HepG2 (cell line): Measurements from ENCODE around the gene PSMB4.

ENCODE experiments used
- BHLHE40 ChIP-seq: IDR thresholded peaks from 2 replicates; pipeline ENCODE4 v1.6.1; 2011; ENCODE audit warnings: low read length, improper control_type of control experiment
- CHD4 ChIP-seq: fragments of 200-600 bp; sonication (generic); IDR thresholded peaks from 2 replicates; pipeline ENCODE4 v1.7.0; 2017; ENCODE audit warnings: mild to moderate bottlenecking, low read length, borderline replicate concordance
- EZH2 ChIP-seq: conservative IDR thresholded peaks from 2 replicates; pipeline ENCODE4 v1.6.1; 2012; ENCODE audit warnings: mild to moderate bottlenecking, low read depth, low read length, moderate library complexity
- HOXA3 ChIP-seq: sonication (generic); formaldehyde crosslinking; IDR thresholded peaks from 2 replicates; pipeline ENCODE4 v1.5.0; 2020; ENCODE audit warnings: missing genetic modification reagents
- MED8 ChIP-seq: sonication (generic); formaldehyde crosslinking; IDR thresholded peaks from 2 replicates; pipeline ENCODE4 v1.8.1; 2023; ENCODE audit warnings: mild to moderate bottlenecking, missing genetic modification reagents; ENCODE audit not compliant: insufficient replicate concordance
- RBM39 ChIP-seq: fragments of 200-400 bp; formaldehyde crosslinking; IDR thresholded peaks from one replicate; pipeline ENCODE4 v1.6.1; 2018; ENCODE audit warnings: antibody characterized with exemption, mild to moderate bottlenecking, low read depth, low read length; ENCODE audit not compliant: poor library complexity, severe bottlenecking
- ZFP36L2 ChIP-seq: sonication (generic); formaldehyde crosslinking; IDR thresholded peaks from 2 replicates; pipeline ENCODE4 v1.4.0; 2020; ENCODE audit warnings: missing genetic modification reagents
- TF ChIP-seq, protein P1 (sequence below): sonication (generic); formaldehyde crosslinking; IDR thresholded peaks from 2 replicates; pipeline ENCODE4 v1.5.0; 2020; ENCODE audit warnings: mild to moderate bottlenecking, missing genetic modification reagents, moderate library complexity
- TF ChIP-seq, protein P2 (sequence below): sonication (generic); formaldehyde crosslinking; IDR thresholded peaks from 2 replicates; pipeline ENCODE4 v1.4.0; 2020; ENCODE audit warnings: missing genetic modification reagents; ENCODE audit errors: not compliant biosample characterization

DNA sequence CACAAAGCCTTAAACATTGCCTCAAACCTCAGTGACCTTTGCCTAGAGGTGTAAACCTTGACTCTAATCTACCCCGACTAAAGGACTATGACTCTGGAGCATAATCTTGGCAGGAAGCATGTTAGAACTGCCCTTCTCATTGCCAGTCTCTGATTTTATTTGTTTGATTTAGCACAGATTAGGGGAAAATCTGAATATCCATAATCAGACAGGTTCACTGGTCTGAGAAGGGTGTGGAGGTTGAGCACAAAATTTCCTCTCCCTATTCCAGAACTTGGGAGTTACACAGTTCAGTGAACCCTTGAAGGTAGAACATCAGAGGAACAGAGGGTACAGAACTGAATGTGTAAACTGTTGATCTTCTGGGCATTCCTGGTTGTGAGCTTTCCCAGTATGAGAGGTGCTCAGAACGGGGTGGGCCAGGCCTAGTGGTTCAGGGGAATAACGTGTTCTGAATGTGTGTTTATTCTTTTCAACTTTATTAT, 8.3 kb upstream of the PSMB4 start:
- TF ChIP-seq, protein P1, sequence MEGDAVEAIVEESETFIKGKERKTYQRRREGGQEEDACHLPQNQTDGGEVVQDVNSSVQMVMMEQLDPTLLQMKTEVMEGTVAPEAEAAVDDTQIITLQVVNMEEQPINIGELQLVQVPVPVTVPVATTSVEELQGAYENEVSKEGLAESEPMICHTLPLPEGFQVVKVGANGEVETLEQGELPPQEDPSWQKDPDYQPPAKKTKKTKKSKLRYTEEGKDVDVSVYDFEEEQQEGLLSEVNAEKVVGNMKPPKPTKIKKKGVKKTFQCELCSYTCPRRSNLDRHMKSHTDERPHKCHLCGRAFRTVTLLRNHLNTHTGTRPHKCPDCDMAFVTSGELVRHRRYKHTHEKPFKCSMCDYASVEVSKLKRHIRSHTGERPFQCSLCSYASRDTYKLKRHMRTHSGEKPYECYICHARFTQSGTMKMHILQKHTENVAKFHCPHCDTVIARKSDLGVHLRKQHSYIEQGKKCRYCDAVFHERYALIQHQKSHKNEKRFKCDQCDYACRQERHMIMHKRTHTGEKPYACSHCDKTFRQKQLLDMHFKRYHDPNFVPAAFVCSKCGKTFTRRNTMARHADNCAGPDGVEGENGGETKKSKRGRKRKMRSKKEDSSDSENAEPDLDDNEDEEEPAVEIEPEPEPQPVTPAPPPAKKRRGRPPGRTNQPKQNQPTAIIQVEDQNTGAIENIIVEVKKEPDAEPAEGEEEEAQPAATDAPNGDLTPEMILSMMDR = no peak
- no peak for TF ChIP-seq EZH2
- TF ChIP-seq, protein P2, sequence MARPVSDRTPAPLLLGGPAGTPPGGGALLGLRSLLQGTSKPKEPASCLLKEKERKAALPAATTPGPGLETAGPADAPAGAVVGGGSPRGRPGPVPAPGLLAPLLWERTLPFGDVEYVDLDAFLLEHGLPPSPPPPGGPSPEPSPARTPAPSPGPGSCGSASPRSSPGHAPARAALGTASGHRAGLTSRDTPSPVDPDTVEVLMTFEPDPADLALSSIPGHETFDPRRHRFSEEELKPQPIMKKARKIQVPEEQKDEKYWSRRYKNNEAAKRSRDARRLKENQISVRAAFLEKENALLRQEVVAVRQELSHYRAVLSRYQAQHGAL (CRISPR knock-in tag) = no peak
- no peak for TF ChIP-seq ZFP36L2 (CRISPR knock-in tag)
- TF ChIP-seq RBM39 = no peak
- no peak for TF ChIP-seq CHD4
- no peak for TF ChIP-seq BHLHE40
- no peak for TF ChIP-seq MED8 (CRISPR knock-in tag)
- TF ChIP-seq HOXA3 = no peak
